AG09319 (cell line): ENCODE results near the gene PDE9A.

Experiments
- DNase-seq: peaks from one replicate; pipeline ENCODE4 v3.0.0-alpha.2; 2010; ENCODE audit warnings: low read depth; ENCODE audit errors: extremely low read depth
- CTCF ChIP-seq: IDR thresholded peaks from 2 replicates; pipeline ENCODE4 v1.5.1; 2011; ENCODE audit warnings: low read depth, mild to moderate bottlenecking, inconsistent platforms, low read length, moderate library complexity

PDE9A gene

DNA sequence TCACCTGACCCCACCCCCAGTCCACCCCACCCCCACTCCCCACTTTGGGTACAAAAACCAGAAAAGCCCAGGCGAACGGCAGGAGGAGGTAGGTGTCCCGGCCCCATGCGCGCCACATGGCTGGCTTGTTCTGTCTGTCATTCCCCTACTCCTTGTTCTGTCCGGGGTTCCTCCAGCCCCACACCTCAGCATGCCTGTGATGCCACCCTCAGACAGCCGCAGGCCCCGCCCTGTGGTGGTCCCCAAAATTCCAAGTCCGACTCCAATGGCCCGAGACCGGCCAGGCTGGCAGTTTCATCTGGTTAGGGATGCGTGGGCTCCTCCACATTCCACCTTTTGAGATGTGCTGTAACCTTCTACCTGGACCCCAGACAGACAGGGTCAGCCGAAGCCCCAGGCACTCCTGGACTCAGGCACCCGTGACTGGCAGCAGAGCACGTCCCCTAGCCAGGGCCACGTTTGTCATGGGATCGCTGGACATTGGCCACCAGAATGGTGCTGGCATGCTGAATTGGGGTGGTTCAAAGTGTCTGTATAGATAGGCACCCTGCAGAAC lies 131.6 kb downstream of the PDE9A start:
- DNase-seq, result no peak
- no peak for TF ChIP-seq CTCF

GRCh38 chr21:42785666-42786427 lies 132.4 kb downstream of the PDE9A start:
- DNase-seq, result no peak

GRCh38 chr21:42786884-42787283 lies 133.5 kb downstream of the PDE9A start:
- no peak for TF ChIP-seq CTCF
- no peak for DNase-seq

More at GRCh38 chr21:42785666-42786427, 132.4 kb downstream of the PDE9A start:
- no peak for TF ChIP-seq CTCF

DNA sequence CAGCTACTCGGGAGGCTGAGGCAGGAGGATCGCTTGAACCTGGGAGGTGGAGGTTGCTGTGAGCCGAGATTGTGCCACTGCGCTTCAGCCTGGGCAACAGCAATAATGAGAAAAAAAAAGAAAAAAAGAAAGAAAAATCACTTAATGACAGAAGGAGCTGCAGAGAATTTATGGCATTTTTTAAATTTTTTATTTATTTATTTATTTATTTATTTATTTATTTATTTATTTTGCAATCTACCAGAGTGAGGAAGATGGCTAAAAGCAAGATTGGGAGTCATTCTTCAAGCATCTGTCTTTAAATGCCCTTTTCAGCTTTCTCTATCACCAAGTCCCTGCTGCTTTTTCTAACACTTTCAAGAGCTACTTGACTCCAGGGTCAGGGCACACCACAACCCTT lies 134.2 kb downstream of the PDE9A start:
- no peak for DNase-seq
- TF ChIP-seq CTCF, result no peak

GRCh38 chr21:42790520-42791065 lies 137.2 kb downstream of the PDE9A start:
- TF ChIP-seq CTCF, result no peak
- DNase-seq, result no peak

DNA sequence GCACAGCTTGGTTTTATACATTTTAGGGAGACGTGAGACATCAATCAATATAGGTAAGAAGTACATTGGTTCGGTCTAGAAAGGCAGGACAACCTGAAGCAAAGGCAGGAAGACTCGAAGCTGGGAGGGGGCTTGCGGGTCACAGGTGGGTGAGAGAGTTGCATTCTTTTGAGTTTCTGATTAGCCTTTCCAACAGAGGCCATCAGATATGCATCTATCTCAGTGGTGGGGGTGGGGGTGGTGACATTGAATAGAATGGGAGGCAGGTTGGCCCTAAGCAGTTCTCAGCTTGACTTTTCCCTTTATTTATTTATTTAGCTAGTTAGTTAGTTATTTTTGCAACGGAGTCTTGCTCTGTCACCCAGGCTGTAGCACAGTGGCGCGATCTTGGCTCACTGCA lies 140.4 kb downstream of the PDE9A start:
- TF ChIP-seq CTCF, result no peak
- DNase-seq, result no peak

DNA sequence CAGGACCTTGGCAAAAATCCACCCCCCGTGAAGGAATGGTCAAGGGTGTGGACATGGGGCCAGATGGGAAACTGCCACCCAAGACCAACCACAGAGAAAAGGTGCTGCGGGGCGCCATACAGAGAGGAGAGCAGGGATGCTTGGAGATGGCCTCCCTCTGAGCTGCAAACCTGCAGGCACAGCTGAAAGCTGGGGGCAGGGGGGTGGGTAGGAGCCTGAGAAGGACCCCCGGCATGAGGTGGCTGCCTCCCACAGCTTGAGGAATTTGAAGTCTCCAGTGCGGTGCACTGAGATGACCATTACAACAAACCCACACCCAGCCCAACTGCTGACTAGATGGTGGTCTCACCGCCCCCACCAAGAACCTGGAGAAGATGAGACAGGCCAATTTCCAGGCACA lies 141.1 kb downstream of the PDE9A start:
- DNase-seq, result no peak
- TF ChIP-seq CTCF, result no peak
